GM19463 (cell line): ENCODE results near the gene ATP5F1C.
A peak's percentile ranks its signal among the peaks of the same experiment; 100 is the strongest.
"Not testable (repeated sequence)": the region's sequence is repeated elsewhere in the genome, so short reads cannot be mapped to it uniquely, and the experiment has no call there.

Source experiments
- ATAC-seq: cut with Tn5 transposase; IDR thresholded peaks from one replicate; pipeline ENCODE4 v1.9.1; 2021; ENCODE audit warnings: mild to moderate bottlenecking, moderate library complexity; ENCODE audit not compliant: unreplicated experiment

The ATP5F1C gene

DNA sequence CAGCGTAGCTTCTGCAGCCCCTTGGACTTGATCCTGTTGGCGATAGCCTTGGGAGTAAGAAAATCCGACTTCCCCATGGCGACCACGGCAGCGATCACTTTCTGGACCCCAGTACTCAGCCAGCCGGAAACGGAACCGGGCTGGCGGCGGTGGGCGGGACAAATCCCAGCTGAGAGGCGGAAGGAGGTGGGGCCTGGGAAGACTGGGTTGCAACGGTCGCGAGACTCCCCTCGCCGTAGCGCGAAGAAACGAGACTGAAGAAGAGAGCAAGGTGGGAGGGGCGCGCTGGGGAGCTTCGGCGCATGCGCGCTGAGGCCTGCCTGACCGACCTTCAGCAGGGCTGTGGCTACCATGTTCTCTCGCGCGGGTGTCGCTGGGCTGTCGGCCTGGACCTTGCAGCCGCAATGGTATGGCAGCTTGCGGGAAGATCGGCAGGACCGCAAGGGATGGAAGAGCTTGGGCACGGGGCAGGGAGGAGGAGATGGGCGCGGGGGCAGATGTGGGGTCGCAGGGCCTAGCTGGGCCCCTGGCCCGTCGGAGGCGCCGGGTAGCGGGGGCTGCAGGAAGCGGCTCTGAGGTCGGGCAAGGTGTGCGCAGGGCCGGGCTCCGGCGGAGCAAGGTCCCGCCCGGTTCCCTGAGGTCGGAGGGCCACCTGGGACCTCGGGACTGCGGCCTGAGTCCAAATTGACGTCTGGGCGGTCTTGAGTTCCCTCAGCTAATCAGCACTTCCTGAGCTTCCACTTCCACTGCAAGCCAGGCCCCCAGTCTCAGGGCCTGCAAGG lies at the start of gene ATP5F1C, which contains the start of gene KIN:
Gene ATP5F1C, plus strand, starts transcription at position 321 of the 782 bp plus-strand sequence. Its CDS starts 31 bp downstream, at position 352.
Gene KIN, minus strand, starts transcription at position 137 of the 782 bp plus-strand sequence. Its CDS starts 60 bp downstream, at position 77.
- ATAC-seq: peak; percentile 95

DNA sequence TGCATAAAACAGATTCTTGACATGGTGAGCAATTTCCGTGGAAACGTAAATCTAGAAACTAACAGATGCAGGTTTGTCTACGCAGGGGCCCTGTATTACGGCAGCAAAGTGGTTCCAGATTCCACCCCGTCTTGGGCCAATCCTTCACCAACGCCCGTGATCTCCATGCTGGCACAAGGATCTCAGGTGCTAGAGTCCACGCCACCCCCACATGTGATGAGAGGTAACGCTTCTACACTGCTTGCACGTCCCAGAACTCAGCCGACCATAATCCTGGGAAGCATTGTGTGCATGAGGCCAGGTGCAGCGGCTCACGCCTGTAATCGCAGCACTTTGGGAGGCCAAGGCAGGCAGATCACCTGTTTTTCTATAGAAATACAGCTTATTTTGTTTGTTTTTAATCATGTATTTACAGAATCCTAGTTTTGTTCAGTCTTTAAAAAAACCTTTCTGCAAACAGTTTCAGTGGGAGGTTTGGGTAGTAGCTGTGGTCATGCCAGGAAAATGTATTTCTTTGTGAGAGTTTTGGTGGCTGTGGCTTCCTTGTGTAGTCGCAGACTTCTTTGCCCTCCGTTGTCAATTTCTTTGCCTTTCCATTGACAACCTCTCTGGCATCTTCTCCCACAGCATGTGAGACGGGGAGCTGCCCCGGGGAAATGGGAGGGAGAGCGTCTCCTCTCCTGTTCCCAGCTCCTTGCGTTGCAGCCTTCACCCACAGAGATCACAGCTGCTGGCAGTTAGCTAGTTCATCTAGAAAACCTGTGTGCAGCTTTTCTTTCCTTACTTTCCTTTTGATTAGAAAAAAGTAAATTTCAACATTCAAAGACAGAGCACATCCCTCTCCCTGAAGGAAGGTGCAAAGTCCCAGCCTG lies 49.2 kb upstream of the ATP5F1C start:
- no peak for ATAC-seq

DNA sequence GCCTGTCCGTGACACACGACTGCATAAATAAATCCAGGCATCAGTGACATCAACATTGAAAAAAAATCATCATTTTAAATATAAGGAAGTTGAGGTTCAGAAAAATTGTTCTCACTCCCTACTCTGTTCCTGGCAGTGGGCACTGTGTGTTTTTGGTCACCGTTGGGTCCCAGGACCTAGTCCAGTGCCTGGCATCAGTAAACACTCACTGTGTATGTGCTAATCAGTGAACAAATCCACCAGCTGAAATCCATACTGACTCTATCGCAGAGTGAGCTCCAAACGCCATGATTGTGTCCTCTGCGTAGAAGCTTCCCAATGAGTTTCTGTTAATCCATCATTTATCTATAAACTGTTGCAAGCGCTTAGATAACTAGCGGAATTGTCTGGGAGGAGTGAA lies 43.7 kb upstream of the ATP5F1C start:
- ATAC-seq: no peak

- not testable (repeated sequence) for ATAC-seq
These were observed 39.3 kb upstream of the ATP5F1C start for GRCh38 chr10:7748637-7749036.

GRCh38 chr10:7750222-7750621 lies 37.8 kb upstream of the ATP5F1C start:
- ATAC-seq: no peak

DNA sequence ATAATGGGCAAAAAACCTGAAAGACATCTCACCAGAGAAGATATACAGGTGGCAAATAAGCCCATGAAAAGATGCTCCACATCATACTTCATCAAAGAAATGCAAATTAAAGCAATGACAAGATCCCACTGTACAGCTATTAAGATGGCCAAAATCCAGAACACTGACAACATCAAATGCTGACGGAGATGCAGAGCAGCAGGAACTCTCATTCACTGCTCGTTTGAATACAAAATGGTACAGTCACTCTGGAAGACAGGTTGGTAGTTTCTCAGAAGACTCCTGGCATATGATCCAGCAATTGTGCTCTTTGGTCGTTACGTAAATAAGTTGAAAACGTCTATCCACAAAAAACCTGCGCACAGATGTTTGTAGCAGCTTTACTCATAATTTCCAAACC lies 35.7 kb upstream of the ATP5F1C start:
- ATAC-seq: no peak

GRCh38 chr10:7755103-7755502 lies 32.9 kb upstream of the ATP5F1C start:
- no peak for ATAC-seq

GRCh38 chr10:7756360-7756992 lies 31.5 kb upstream of the ATP5F1C start:
- ATAC-seq: no peak

GRCh38 chr10:7763929-7764328 lies 24.0 kb upstream of the ATP5F1C start:
- no peak for ATAC-seq

DNA sequence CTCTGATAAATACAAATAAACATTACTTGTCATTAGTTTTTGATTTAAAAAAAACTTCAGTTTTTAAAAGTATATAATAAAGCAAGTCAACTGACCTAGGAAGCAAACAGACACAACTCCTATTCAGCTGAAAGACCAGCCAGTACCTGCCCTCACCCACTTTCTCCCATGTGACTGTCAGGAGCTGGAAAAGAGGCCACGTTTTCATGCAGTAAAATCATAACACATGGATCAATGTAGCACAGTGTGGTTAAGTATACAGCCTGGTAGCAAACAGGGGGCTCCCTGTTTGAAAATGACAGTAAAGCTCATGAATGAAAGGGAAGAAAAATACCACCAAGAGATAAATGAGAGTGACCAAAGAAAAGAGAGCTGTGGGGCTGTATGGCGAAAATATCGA lies 21.7 kb upstream of the ATP5F1C start:
- no peak for ATAC-seq

- ATAC-seq: no peak
These were observed 20.8 kb upstream of the ATP5F1C start for GRCh38 chr10:7767209-7767608.

- ATAC-seq: no peak
These were observed 19.6 kb upstream of the ATP5F1C start for GRCh38 chr10:7768417-7768816.

GRCh38 chr10:7773845-7774801 lies 13.9 kb upstream of the ATP5F1C start:
- ATAC-seq: no peak

- ATAC-seq: no peak
These were observed 11.2 kb upstream of the ATP5F1C start for GRCh38 chr10:7776777-7777176.

DNA sequence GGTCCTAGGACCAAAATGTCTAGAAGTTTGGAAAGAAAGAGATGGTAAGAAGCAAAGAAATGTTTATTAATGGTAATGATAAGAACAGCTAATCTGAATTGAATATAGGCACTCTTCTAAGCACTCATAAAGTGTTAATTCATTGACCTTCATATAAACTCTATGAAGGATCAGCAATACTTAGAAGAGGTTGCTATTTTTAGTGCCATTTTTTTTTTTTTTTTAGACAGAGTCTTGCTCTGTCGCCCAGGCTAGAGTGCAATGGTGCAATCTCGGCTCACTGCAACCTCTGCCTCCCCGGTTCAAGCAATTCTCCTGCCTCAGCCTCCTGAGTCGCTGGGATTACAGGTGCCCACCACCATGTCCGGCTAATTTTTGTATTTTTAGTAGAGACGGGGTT lies 5.8 kb upstream of the ATP5F1C start:
- ATAC-seq: not testable (repeated sequence)

DNA sequence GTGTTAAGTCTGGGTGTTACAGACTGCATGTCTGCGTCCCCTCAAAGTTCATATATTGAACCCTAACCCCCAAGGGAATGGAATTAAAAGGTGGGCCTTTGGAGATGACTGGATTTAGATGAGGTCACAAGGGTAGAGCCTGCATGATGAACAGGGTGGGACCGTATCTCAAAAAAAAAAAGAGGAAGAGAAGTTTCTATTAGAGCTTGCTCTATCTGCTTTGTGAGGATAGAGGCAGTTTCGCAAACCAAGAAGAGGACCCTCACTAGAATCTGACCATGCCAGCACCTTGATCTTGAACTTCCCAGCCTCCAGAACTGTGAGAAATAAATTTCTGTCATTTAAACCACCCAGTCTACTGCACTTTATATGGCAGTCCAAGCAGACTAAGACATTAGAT lies 1.5 kb upstream of the ATP5F1C start:
- ATAC-seq: no peak

GRCh38 chr10:7787150-7787856 lies 674 bp upstream of the ATP5F1C start:
- ATAC-seq: peak; percentile 4

GRCh38 chr10:7788639-7789286 lies 786 bp downstream of the ATP5F1C start:
- peak; percentile 9 for ATAC-seq

GRCh38 chr10:7789390-7789789 lies 1.4 kb downstream of the ATP5F1C start:
- no peak for ATAC-seq
